ENCODE results near the gene CNKSR1.
A peak's percentile ranks its signal among the peaks of the same experiment; 100 is the strongest.
"Not testable (repeated sequence)": the region's sequence is repeated elsewhere in the genome, so short reads cannot be mapped to it uniquely, and the experiment has no call there.

The CNKSR1 gene

GRCh38 chr1:26210147-26210870 is 33.0 kb downstream of the CNKSR1 start:
- no CpG with 5 or more reads among the region's 5 CpGs for WGBS (ENCODE audit: insufficient coverage, insufficient read length)

GRCh38 chr1:26212726-26213125 is 35.4 kb downstream of the CNKSR1 start:
- Histone ChIP-seq H3K36me3 (ENCODE audit: control insufficient read depth, insufficient read depth, low read length) (no peaks in the 10 kb centered on the region), H3K27me3 (ENCODE audit: control insufficient read depth, insufficient read depth, low read length) (no peaks in the 10 kb centered on the region), H3K9me3 (ENCODE audit: control insufficient read depth, insufficient read depth, low read length) (no peaks in the 10 kb centered on the region), H3K27ac (ENCODE audit: low read length) (no peak overlapping the region), H3K4me3 (ENCODE audit: low read length) (no peak overlapping the region), H3K4me1 (ENCODE audit: control insufficient read depth, insufficient read depth, low read length) (no peaks in the 10 kb centered on the region)
- WGBS (ENCODE audit: insufficient coverage, insufficient read length), result no CpG with 5 or more reads among the region's 5 CpGs
- no peak for DNase-seq (ENCODE audit: low read depth, low spot score)

More at GRCh38 chr1:26210147-26210870, 33.0 kb downstream of the CNKSR1 start:
- Histone ChIP-seq H3K4me1 (ENCODE audit: control insufficient read depth, insufficient read depth, low read length) (no peaks in the 10 kb centered on the region), H3K27me3 (ENCODE audit: control insufficient read depth, insufficient read depth, low read length) (no peaks in the 10 kb centered on the region), H3K4me3 (ENCODE audit: low read length) (no peak overlapping the region), H3K36me3 (ENCODE audit: control insufficient read depth, insufficient read depth, low read length) (no peaks in the 10 kb centered on the region), H3K9me3 (ENCODE audit: control insufficient read depth, insufficient read depth, low read length) (no peaks in the 10 kb centered on the region), H3K27ac (ENCODE audit: low read length) (no peak overlapping the region)
- DNase-seq (ENCODE audit: low read depth, low spot score), result no peak

GRCh38 chr1:26213335-26213905 is 36.1 kb downstream of the CNKSR1 start:
- Histone ChIP-seq H3K36me3 (ENCODE audit: control insufficient read depth, insufficient read depth, low read length) (no peaks in the 10 kb centered on the region), H3K4me1 (ENCODE audit: control insufficient read depth, insufficient read depth, low read length) (no peaks in the 10 kb centered on the region), H3K4me3 (ENCODE audit: low read length) (no peak overlapping the region), H3K27ac (ENCODE audit: low read length) (no peak overlapping the region), H3K9me3 (ENCODE audit: control insufficient read depth, insufficient read depth, low read length) (no peaks in the 10 kb centered on the region), H3K27me3 (ENCODE audit: control insufficient read depth, insufficient read depth, low read length) (no peaks in the 10 kb centered on the region)
- no CpG with 5 or more reads among the region's 6 CpGs for WGBS (ENCODE audit: insufficient coverage, insufficient read length)
- no peak for DNase-seq (ENCODE audit: low read depth, low spot score)

- H3K9me3 ChIP-seq (ENCODE audit: control insufficient read depth, insufficient read depth, low read length), result no peaks in the 10 kb centered on the region
- no CpG with 5 or more reads among the region's 3 CpGs for WGBS (ENCODE audit: insufficient coverage, insufficient read length)
- H3K27me3 ChIP-seq (ENCODE audit: control insufficient read depth, insufficient read depth, low read length), result no peaks in the 10 kb centered on the region
- no peak overlapping the region for H3K4me3 ChIP-seq (ENCODE audit: low read length)
- no peaks in the 10 kb centered on the region for H3K36me3 ChIP-seq (ENCODE audit: control insufficient read depth, insufficient read depth, low read length)
- H3K4me1 ChIP-seq (ENCODE audit: control insufficient read depth, insufficient read depth, low read length), result no peaks in the 10 kb centered on the region
- DNase-seq (ENCODE audit: low read depth, low spot score), result no peak
- no peak overlapping the region for H3K27ac ChIP-seq (ENCODE audit: low read length)
Measured at GRCh38 chr1:26215246-26215645, 38.0 kb downstream of the CNKSR1 start.

GRCh38 chr1:26218906-26219494 is 41.7 kb downstream of the CNKSR1 start:
- no CpG with 5 or more reads among the region's 11 CpGs for WGBS (ENCODE audit: insufficient coverage, insufficient read length)
- no peak for DNase-seq (ENCODE audit: low read depth, low spot score)
- no peaks in the 10 kb centered on the region for H3K27me3 ChIP-seq (ENCODE audit: control insufficient read depth, insufficient read depth, low read length)

GRCh38 chr1:26220199-26220912 is 43.1 kb downstream of the CNKSR1 start:
- Histone ChIP-seq H3K36me3 (ENCODE audit: control insufficient read depth, insufficient read depth, low read length) (no peaks in the 10 kb centered on the region), H3K27me3 (ENCODE audit: control insufficient read depth, insufficient read depth, low read length) (no peaks in the 10 kb centered on the region; the same call in 1 of the 2 replicates), H3K4me3 (ENCODE audit: low read length) (no peak overlapping the region), H3K4me1 (ENCODE audit: control insufficient read depth, insufficient read depth, low read length) (no peaks in the 10 kb centered on the region), H3K27ac (ENCODE audit: low read length) (no peak overlapping the region), H3K9me3 (ENCODE audit: control insufficient read depth, insufficient read depth, low read length) (no peaks in the 10 kb centered on the region)
- DNase-seq (ENCODE audit: low read depth, low spot score), result no peak
- no CpG with 5 or more reads among the region's 27 CpGs for WGBS (ENCODE audit: insufficient coverage, insufficient read length)

More at GRCh38 chr1:26218906-26219494, 41.7 kb downstream of the CNKSR1 start:
- no peak overlapping the region for H3K27ac ChIP-seq (ENCODE audit: low read length)
- H3K36me3 ChIP-seq (ENCODE audit: control insufficient read depth, insufficient read depth, low read length), result no peaks in the 10 kb centered on the region
- no peaks in the 10 kb centered on the region for H3K4me1 ChIP-seq (ENCODE audit: control insufficient read depth, insufficient read depth, low read length)
- no peak overlapping the region for H3K4me3 ChIP-seq (ENCODE audit: low read length)
- no peaks in the 10 kb centered on the region for H3K9me3 ChIP-seq (ENCODE audit: control insufficient read depth, insufficient read depth, low read length)

GRCh38 chr1:26221094-26221493 is 43.8 kb downstream of the CNKSR1 start:
- WGBS (ENCODE audit: insufficient coverage, insufficient read length), result no CpG with 5 or more reads among the region's 2 CpGs
- H3K27ac ChIP-seq (ENCODE audit: low read length), result no peak overlapping the region
- no peaks in the 10 kb centered on the region for H3K36me3 ChIP-seq (ENCODE audit: control insufficient read depth, insufficient read depth, low read length)
- H3K9me3 ChIP-seq (ENCODE audit: control insufficient read depth, insufficient read depth, low read length), result no peaks in the 10 kb centered on the region
- no peaks in the 10 kb centered on the region for H3K4me1 ChIP-seq (ENCODE audit: control insufficient read depth, insufficient read depth, low read length)
- no peak for DNase-seq (ENCODE audit: low read depth, low spot score)
- no peaks in the 10 kb centered on the region; the same call in 1 of the 2 replicates for H3K27me3 ChIP-seq (ENCODE audit: control insufficient read depth, insufficient read depth, low read length)
- no peak overlapping the region for H3K4me3 ChIP-seq (ENCODE audit: low read length)

GRCh38 chr1:26224606-26225005 is 47.3 kb downstream of the CNKSR1 start:
- H3K36me3 ChIP-seq (ENCODE audit: control insufficient read depth, insufficient read depth, low read length), result no peaks in the 10 kb centered on the region
- H3K27ac ChIP-seq (ENCODE audit: low read length), result no peak overlapping the region
- no CpG with 5 or more reads among the region's 7 CpGs for WGBS (ENCODE audit: insufficient coverage, insufficient read length)
- no peaks in the 10 kb centered on the region for H3K9me3 ChIP-seq (ENCODE audit: control insufficient read depth, insufficient read depth, low read length)
- H3K4me3 ChIP-seq (ENCODE audit: low read length), result no peak overlapping the region
- H3K27me3 ChIP-seq (ENCODE audit: control insufficient read depth, insufficient read depth, low read length), result no peaks in the 10 kb centered on the region; the same call in 1 of the 2 replicates
- no peak for DNase-seq (ENCODE audit: low read depth, low spot score)
- 0 out of 2 replicates have a peak, but pooled peaks cover 1% of the 10 kb centered on the region for H3K4me1 ChIP-seq (ENCODE audit: control insufficient read depth, insufficient read depth, low read length)

- 0 out of 2 replicates have a peak, but pooled peaks cover 1% of the 10 kb centered on the region for H3K4me1 ChIP-seq (ENCODE audit: control insufficient read depth, insufficient read depth, low read length)
- no peaks in the 10 kb centered on the region for H3K36me3 ChIP-seq (ENCODE audit: control insufficient read depth, insufficient read depth, low read length)
- no peak for DNase-seq (ENCODE audit: low read depth, low spot score)
- no peaks in the 10 kb centered on the region for H3K9me3 ChIP-seq (ENCODE audit: control insufficient read depth, insufficient read depth, low read length)
- no peak overlapping the region for H3K27ac ChIP-seq (ENCODE audit: low read length)
- no CpG with 5 or more reads among the region's 50 CpGs for WGBS (ENCODE audit: insufficient coverage, insufficient read length)
- H3K27me3 ChIP-seq (ENCODE audit: control insufficient read depth, insufficient read depth, low read length), result no peaks in the 10 kb centered on the region; the same call in 1 of the 2 replicates
- peak overlapping the region; percentile 48; the same call in 1 of the 2 replicates for H3K4me3 ChIP-seq (ENCODE audit: low read length)
Measured at GRCh38 chr1:26225033-26225831, 47.9 kb downstream of the CNKSR1 start.

- H3K27me3 ChIP-seq (ENCODE audit: control insufficient read depth, insufficient read depth, low read length); H3K4me3 ChIP-seq (ENCODE audit: low read length); H3K4me1 ChIP-seq (ENCODE audit: control insufficient read depth, insufficient read depth, low read length); H3K9me3 ChIP-seq (ENCODE audit: control insufficient read depth, insufficient read depth, low read length); H3K27ac ChIP-seq (ENCODE audit: low read length); DNase-seq (ENCODE audit: low read depth, low spot score); H3K36me3 ChIP-seq (ENCODE audit: control insufficient read depth, insufficient read depth, low read length): not testable (repeated sequence)
- WGBS (ENCODE audit: insufficient coverage, insufficient read length), result no CpG with 5 or more reads among the region's 2 CpGs
Measured at GRCh38 chr1:26230682-26231081, 53.4 kb downstream of the CNKSR1 start.

Measured in iPS DF 6.9 (cell line).